Erythroblast (primary cell): ENCODE measurements around the gene RAP1A.

Source experiments
- DNase-seq, 2 experiments: peaks; one replicate each; lab custom pipeline; 2025; lab: John Stamatoyannopoulos, UW
- GATA1 ChIP-seq: IDR thresholded peaks from 2 replicates; pipeline ENCODE4 v1.6.1; 2011; ENCODE audit warnings: low read depth, mild to moderate bottlenecking, control low read depth, low read length, moderate library complexity
- POLR2A ChIP-seq: IDR thresholded peaks from 2 replicates; pipeline ENCODE4 v1.6.1; 2011; ENCODE audit warnings: mild to moderate bottlenecking, low read length

Gene RAP1A

GRCh38 chr1:111690306-111690617, 70.7 kb downstream of the RAP1A start:
- no peak for TF ChIP-seq POLR2A
- no peak for TF ChIP-seq GATA1
- no peak for DNase-seq

- no peak for DNase-seq
- TF ChIP-seq GATA1 (no peak), POLR2A (no peak)
Observed at GRCh38 chr1:111691886-111692285, 72.3 kb downstream of the RAP1A start.

- no peak for DNase-seq
- TF ChIP-seq GATA1, result no peak
- TF ChIP-seq POLR2A, result no peak
Observed at GRCh38 chr1:111695801-111696200, 76.2 kb downstream of the RAP1A start.

GRCh38 chr1:111696330-111696729, 76.7 kb downstream of the RAP1A start:
- TF ChIP-seq POLR2A, result no peak
- no peak for TF ChIP-seq GATA1
- DNase-seq, result no peak

- TF ChIP-seq POLR2A (no peak), GATA1 (no peak)
- no peak for DNase-seq
Observed at GRCh38 chr1:111699268-111699667, 79.7 kb downstream of the RAP1A start.

- DNase-seq, result no peak
- no peak for TF ChIP-seq POLR2A
- TF ChIP-seq GATA1, result no peak
Observed at GRCh38 chr1:111702504-111703050, 83.0 kb downstream of the RAP1A start.

- TF ChIP-seq GATA1, result no peak
- no peak for TF ChIP-seq POLR2A
- DNase-seq, result no peak
Observed at GRCh38 chr1:111704240-111704639, 84.7 kb downstream of the RAP1A start.

GRCh38 chr1:111704776-111705175, 85.2 kb downstream of the RAP1A start:
- TF ChIP-seq POLR2A, result no peak
- TF ChIP-seq GATA1, result no peak
- peak in 1 of 2 experiments; percentile 11 for DNase-seq

- TF ChIP-seq GATA1 (no peak), POLR2A (no peak)
- no peak for DNase-seq
Observed at GRCh38 chr1:111705841-111706240, 86.3 kb downstream of the RAP1A start.

GRCh38 chr1:111706921-111707320, 87.3 kb downstream of the RAP1A start:
- TF ChIP-seq POLR2A (no peak), GATA1 (no peak)
- DNase-seq, result no peak

- DNase-seq, result no peak
Observed at GRCh38 chr1:111707906-111708305, 88.3 kb downstream of the RAP1A start.

GRCh38 chr1:111709986-111710385, 90.4 kb downstream of the RAP1A start:
- no peak for DNase-seq
- TF ChIP-seq POLR2A, result no peak
- TF ChIP-seq GATA1, result no peak

More at GRCh38 chr1:111707906-111708305, 88.3 kb downstream of the RAP1A start:
- no peak for TF ChIP-seq GATA1
- no peak for TF ChIP-seq POLR2A

- no peak for TF ChIP-seq POLR2A
- no peak for DNase-seq
Observed at GRCh38 chr1:111716333-111716732, 96.7 kb downstream of the RAP1A start.

GRCh38 chr1:111717450-111717849, 97.9 kb downstream of the RAP1A start:
- DNase-seq, result no peak
- TF ChIP-seq POLR2A, result no peak

GRCh38 chr1:111719135-111719534, 99.5 kb downstream of the RAP1A start:
- no peak for DNase-seq
- TF ChIP-seq GATA1 (no peak), POLR2A (no peak)

GRCh38 chr1:111719674-111720132, 100.1 kb downstream of the RAP1A start:
- no peak for TF ChIP-seq POLR2A
- TF ChIP-seq GATA1, result no peak

More at GRCh38 chr1:111719674-111720132, 100.1 kb downstream of the RAP1A start:
- DNase-seq, result no peak
